GM21528 (cell line): ENCODE results near the gene IL1R2.

Experiments
- ATAC-seq: cut with Tn5 transposase; IDR thresholded peaks from one replicate; pipeline ENCODE4 v1.9.1; 2021; ENCODE audit warnings: mild to moderate bottlenecking, moderate library complexity; ENCODE audit not compliant: unreplicated experiment, low FRiP score

The IL1R2 gene, protein sequence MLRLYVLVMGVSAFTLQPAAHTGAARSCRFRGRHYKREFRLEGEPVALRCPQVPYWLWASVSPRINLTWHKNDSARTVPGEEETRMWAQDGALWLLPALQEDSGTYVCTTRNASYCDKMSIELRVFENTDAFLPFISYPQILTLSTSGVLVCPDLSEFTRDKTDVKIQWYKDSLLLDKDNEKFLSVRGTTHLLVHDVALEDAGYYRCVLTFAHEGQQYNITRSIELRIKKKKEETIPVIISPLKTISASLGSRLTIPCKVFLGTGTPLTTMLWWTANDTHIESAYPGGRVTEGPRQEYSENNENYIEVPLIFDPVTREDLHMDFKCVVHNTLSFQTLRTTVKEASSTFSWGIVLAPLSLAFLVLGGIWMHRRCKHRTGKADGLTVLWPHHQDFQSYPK

DNA sequence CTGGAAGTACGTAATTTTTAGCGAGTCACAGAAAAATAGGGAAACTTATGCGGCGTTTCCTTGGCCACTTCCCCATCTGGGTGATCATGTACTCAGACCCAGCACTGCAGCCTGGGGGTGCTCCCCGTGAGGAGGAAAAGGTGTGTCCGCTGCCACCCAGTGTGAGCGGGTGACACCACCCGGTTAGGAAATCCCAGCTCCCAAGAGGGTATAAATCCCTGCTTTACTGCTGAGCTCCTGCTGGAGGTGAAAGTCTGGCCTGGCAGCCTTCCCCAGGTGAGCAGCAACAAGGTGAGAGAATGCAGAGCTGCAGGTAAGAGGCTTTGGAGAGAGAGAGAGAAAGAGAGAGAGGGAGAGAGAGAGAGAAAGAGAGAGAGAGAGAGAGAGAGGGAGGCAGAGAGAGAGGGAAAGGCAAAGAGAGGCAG, at the start of gene IL1R2:
TSS of gene IL1R2 (plus strand) at position 240 of the 425 bp plus-strand sequence. CDS start 16,616 bp downstream, outside the sequence.
- ATAC-seq: no peak

DNA sequence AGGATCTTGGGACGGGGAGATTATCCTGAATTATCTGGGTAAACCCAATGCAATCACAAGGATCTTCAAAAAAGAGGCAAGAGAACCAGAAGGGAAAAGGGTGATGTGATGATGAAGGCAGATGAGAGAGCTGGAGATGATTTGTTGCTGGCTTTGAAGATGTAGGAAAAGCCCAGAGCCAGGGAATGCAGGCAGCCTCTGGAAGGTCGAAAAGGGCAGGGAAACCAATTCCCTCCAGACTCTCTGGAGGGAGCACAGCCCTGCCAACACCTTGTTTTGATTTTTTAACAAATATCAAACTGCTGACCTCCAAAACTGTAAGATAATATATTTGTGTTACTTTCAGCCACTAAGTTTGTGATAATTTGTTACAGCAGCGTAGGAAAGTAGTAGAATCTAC, 48.9 kb upstream of the IL1R2 start:
- ATAC-seq: no peak

DNA sequence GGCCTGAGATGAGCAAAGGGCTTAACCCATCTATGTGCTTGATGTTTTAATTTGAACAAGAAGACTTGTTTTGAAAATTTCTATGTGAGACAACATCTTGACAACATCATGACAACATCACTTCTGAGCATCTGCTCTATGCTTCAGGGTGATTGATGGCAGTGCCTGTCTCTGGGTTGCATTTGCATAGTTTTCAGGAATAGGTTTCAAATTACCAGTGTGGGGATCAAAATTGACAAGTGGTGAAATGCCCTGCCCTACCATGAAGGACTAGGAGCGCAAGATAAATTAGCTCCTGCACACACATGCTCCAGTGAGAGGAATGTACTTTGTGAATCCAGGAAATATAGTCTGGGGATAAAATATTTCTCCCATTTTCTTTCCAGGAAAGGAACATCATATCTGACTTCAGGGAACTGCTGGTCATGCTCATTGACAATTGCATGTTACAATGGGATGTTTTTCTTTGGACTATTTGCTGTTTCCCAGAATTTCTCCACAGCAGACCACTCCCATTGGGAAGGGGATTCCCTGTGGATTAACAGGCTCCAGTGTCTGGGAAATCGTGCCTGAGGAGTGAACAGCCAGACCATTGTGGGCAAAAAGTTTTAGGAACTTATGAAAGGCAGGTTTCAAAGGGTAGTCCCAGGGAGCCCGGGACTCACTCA, 45.3 kb upstream of the IL1R2 start:
- no peak for ATAC-seq

DNA sequence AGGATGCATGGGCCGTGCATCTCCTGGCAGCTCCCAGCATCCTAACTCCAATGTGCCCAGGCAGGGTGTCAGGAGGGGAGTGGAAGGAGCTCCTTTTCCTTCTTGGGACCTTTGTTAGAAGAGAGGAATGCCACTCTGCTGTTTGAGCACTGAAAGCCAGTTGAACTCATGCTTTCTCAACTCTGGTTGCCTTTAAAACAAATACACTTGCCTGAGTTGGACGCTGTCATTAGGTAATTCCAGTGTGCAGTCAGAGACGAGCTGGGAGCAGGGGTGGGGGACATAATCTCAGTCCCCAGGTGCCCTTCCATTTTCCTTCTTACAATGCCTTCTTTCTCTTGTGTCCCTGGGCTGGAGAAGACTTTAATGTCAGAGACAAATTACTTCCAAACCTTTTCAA, 44.4 kb upstream of the IL1R2 start:
- no peak for ATAC-seq

DNA sequence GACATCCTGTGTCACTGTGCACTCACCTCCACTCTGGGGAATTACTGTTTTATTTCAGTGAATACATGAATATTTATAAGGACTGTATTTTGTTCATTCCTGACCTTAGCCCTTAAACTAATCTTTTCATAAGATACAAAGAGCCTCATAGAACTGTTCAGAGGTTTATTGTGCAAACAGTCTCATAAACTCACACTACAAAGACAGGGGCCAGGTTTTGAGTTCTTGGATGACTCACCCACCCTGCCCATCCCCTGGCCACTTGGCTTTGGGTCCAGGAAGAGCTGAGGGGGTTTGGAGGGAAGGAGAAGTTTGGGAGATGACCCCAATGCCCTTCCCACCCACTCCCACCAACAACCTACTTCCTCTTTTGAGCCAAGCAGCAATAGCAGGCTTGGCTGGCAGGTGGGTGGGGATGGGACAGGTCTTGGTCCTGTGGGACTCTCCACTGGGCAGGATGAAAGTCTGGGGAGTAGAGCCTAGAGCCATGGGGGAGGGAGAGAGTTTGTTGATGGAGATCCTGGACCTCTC, 43.1 kb upstream of the IL1R2 start:
- no peak for ATAC-seq

DNA sequence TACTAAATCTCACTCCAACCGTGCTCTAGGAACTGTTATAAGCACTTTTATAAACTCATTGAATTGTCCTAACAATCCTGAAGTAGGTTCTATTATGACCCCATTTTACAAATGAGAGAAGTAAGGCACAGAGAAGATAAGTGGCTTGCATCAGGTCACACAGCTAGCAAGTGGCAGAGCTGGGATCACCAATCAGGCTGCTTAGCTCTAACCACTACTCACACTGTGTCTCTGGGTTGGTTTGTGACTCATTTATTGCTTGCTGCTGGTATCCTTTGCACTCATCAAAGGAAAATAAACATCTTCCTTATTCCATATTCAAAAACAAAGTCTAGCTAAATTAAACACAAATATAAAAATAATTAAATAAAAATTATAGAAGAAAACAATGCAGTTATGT, 42.5 kb upstream of the IL1R2 start:
- no peak for ATAC-seq

DNA sequence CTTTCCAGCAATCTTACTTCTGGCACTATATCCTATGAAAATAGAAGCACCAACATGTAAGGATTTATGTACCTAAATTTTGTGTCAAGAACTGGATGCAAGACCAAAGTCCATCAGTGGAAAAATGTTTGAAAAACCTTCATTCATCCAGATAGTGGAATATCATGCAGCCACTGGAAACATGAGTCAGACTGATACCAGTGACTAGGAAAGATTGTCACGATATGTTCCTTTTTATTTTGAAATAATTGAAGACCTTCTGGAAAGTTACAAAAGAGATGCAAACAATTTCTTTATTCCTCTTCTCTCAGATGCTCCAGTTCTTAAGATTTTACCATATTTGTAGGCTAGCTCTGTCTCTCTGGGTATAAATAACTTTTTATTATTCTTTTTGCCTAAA, 40.5 kb upstream of the IL1R2 start:
- no peak for ATAC-seq

DNA sequence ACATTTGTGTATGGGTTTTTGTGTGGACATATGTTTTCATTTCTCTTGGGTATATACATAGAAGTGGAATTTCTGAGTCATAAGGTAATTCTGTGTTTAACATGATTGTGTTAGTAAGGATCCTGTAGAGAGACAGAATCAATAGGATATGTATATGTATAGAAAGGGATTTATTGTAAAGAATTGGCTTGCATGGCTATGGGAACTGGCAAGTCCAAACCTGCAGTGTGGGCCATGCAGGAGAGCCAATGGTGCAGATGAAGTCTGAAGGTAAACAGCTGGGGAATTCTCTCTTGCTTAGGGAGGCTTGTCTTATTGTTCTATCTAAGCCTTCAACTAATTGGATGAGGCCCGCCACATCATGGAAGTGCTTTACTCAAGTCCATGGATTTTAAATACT, 39.2 kb upstream of the IL1R2 start:
- no peak for ATAC-seq

DNA sequence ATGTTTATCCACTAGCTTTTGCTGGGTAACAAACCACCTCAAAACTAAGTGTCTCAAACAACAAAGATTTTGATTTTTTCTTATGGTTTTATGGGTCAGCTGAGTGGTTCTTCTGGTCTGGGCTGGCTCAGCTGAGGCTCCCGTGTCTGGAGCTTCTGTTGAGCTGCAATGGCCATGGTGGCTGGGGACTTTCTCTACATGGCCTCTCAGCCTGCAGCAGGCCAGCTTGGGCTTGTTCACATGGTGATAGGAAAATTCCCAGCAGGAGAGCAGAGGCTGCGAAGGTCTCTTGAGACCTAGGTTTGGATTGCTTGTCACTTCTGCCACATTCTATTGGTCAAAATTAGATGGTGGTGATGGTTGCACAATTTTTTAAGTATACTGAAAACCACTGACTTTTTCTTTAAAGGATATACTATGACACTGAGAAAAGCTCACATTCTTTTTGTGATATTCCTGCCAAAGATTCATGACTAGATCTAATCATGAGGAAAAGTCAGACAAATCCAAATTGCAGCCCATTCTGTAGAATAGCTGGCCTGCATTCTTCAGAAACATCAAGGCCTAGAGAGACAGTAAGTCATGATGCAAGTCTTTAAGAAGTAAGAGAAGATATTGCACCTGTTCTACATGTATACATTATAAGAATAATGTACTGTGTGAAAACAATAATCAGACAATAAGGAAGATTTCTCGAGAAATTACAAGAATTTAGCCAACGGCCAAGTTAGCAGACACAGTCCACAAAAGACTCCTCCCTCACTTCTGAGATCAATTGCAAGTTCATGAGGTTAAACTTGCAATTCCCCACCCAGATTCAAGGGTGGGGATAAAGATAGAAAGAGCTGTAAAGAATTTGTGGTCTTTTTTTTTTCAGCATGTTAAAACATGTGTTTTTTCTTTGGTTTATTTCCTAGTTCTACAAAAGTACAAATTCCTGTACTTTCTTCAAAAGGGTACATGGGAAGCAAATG, 35.0 kb upstream of the IL1R2 start:
- ATAC-seq: no peak

DNA sequence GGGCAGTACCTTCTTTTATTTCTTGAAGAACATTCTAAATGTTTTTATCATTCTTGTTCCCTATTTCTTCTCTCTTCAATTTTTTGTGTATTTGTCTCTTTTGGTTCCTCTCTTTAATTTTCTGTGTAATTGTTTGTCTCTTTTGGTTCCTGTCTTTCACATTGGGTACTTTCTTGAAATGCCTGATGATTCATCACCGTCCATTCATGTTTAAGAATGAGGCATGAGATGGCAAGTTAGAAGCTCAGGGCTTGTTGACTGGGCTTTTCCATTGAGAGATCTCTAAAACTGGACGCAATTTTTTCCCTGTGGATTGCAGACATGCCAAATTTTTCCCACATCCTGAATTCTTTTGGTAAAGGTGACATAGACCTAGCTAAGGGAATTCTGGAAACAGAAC, 33.7 kb upstream of the IL1R2 start:
- no peak for ATAC-seq

DNA sequence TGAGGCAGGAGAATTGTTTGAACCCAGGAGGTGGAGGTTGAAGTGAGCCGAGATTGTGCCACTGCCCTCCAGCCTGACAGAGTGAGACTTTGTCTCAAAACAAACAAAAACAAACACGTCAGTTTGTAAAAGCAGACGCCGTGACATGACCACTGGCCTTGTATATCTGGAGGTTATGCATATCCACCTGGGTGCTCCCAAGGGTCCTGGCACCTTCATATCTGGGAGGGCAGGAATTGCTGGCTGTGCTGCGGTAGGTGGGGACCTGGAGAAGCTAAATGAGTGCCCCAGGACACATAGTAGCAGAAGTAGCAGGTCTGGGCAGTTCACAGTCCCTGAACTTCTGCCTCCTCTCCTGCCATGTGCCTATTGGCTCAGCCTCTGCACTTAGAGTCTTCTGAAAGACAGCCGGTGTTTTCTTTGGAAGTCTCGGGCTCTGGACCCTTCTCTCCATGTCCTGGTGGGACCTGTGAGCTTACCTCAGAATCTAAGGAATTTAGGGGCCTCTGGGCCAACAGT, 30.9 kb upstream of the IL1R2 start:
- ATAC-seq: no peak

DNA sequence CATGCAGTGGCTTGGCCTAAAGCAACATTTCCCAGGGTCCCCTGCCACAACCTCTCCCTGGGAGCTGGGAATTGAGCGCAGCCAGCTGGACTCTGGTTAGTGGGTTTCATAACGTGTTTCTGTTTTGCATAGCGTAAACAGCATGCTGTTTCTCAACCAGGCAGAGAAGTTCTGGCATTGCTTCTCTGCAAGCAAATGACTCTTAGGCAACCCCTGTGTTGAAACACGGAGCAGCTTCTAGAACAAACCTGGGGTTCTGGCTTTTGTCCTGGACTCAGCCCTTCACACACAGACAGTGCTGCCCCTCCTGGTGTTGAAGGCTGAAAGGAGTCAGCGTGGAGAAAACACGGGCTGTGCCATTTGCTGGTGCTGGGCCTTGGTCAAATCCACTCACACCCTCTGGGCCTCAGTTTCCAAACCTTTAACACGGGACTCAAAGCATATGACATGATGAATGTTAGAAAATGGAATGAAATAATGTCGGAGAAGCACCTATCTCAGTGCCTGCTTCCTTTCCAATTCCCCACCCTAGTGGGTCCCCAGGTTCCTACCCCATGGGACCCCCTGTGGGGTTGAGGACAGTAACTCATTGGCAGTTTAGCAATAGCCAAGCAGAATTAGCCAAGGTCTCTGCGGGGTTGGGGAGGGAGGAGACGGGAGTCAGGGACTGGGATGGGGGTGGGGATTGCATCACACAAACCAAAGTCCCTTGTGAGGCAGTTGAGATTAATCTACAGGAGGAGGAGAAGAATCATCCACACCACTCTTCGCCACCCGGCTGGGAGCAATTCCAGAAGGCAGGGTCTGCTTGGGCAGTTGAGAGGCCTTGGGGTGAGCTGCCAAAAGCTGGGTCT, 30.2 kb upstream of the IL1R2 start:
- no peak for ATAC-seq

DNA sequence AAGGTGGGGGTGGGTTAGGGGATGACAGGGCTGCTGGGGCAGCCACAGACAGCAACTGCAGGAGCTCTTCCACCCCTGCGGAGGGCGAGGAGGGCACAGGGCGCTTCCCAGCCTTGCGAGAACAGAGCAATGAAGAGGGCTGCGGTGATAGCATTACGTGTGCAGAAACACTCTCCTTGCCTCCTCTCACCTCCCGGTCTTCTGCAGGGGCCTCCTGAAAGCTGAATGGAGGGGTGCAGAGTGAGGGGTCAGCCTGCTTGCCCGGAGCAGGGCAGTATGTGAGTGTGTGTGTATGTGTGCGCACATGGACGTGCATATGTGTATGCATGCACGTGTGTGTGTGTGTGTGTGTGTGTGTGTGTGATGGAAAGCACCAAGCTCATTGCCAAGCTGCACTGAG, 29.5 kb upstream of the IL1R2 start:
- no peak for ATAC-seq

DNA sequence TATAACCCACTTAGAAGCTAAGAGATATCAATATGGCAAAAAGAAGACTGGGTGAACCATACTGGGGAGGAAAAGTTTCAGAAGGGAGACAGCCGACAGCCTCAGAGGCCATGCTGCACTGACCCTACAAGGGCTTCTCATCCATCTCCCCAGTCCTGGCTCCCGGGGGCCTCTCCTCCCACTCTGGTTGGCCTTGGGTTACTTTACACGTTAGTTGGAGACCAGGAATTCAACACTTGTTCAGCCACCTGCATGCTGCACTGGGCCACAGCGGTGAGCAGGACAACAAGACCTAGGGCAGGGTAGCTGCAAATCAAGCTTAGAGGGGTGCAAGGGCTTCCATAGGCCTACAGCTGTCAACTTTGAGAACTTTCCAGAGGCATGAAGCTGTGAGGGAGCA, 28.6 kb upstream of the IL1R2 start:
- ATAC-seq: no peak

DNA sequence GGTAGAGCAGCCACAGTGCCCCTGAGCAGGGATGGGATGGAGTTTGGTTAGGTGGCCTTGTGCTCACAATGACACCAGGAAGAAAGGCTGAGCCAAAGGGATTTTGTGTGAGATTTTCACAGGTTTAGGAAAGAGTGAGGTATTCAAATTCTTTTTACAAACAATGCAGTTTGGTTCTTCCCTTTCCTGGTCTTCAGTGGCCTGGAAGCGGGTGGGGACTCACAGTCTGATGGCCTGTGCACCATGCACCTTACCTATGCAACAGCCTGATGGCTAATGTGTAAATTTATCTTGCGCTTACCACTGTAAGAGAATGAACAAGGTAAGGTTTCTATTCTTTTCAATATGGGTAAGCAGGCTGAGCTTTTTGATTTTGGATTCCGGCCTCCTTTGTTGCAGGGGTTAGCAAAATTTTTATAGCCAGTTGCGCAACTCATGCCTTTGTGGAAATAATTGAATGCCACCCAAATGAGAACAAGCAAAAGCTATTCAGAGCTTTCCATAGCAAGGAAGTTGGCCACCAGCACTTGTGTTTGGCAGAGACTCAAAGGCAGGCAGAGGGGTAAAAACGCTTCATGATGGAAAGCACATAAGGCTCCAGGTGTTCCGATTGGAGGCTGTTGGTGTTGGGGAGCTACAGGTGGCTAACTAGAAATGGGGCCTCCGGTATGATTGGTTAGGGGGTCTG, 23.8 kb upstream of the IL1R2 start:
- ATAC-seq: no peak

DNA sequence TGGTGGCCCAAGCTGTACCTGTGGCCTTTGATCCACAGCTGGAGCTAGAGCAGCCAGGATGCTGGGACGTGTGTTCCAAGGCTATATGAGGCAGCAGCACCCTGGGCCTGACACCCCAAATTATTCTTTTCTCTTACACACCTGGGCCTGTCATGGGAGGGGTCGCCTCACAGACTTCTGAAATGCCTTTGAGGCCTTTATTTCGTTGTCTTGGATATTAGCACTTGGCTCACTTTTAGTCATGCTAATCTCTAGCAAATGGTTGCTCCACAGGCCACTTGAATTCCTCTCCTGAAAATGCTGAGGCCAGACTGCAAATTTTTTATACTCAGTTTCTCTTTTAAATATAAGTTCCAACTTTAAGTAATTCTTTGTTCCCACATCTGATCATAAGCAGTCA, 22.0 kb upstream of the IL1R2 start:
- ATAC-seq: no peak

DNA sequence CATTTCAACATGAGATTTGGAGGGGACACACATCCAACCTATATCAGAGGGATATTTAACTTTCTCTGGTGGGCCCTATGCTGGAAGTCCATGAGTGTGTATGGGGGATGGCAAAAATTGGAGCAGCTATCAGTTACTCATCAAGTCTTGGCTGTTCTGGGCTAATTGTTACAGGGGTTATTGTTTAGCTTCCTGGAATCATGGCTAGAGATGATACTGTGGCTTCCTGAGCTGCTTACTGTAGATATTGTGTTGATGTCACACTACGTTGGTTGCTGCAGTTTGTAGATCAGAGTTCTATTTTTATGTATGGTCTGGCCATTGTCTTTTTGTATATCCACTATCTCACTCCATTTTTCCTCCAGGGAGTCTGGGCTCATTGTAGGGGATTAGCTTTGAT, 20.9 kb upstream of the IL1R2 start:
- no peak for ATAC-seq

DNA sequence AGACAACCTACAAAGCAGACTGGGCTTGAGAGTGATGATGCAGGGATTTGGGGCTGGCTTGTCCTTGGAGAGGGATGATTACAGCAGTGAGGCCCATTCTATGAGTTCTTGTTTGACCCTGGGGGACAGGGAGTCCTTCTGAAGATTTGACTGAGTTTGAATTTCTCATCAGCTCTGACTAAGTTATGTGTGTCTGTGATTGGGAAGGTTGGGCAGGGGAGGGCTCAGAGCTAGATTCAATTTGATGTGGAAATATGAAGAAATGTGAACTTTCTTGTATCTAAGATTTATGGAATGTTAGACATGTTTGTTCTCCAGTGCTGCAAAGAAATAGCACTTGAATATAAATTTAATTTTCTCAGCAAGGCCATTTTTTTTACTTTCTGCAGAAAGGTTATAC, 19.9 kb upstream of the IL1R2 start:
- ATAC-seq: no peak
